Measurements from ENCODE around the gene GFPT2.

The GFPT2 gene

GRCh38 chr5:180330810-180331646 lies 22.1 kb downstream of the GFPT2 start:
- Histone ChIP-seq H3K4me3 (ENCODE audit: low read depth, low read length) (no peak overlapping the region), H3K4me1 (ENCODE audit: control insufficient read depth, insufficient read depth, low read length) (no peaks in the 10 kb centered on the region), H3K36me3 (ENCODE audit: control insufficient read depth in 2 of 2, insufficient read depth in 1 of 2, low read length in 2 of 2) (peaks cover 0 to 75% of the 10 kb centered on the region in 2 experiments; a peak in 2 of 3 replicates), H3K27ac (ENCODE audit: extremely low read depth, low read depth, low read length) (no peak overlapping the region), H3K9me3 (ENCODE audit: control insufficient read depth, insufficient read depth, low read depth, low read length) (no peaks in the 10 kb centered on the region)
- no peak for TF ChIP-seq ZNF157 (tag by site-specific recombination; IDR thresholded peaks at IDR 0.05)
- peak; percentile 34; the same call in 1 of the 2 replicates for TF ChIP-seq EGR2 (tag by site-specific recombination; IDR thresholded peaks at IDR 0.05; ENCODE audit: low read depth)
- POLR2A ChIA-PET, result no interaction called here
- CTCF ChIA-PET, result interaction anchor here (0.6 to 1.4 kb wide), 6 partner anchors 12 to 359 kb away, joined by 3 to 5 read pairs (median 4); no protein-coding TSS in a partner anchor

GRCh38 chr5:180330270-180330648 lies 22.9 kb downstream of the GFPT2 start:
- ChIA-PET POLR2A (no interaction called here), CTCF (interaction anchor here (0.6 to 1.4 kb wide), 6 partner anchors 11 to 360 kb away, joined by 3 to 5 read pairs (median 4); no protein-coding TSS in a partner anchor)
- H3K4me1 ChIP-seq (ENCODE audit: control insufficient read depth, insufficient read depth, low read length), result no peaks in the 10 kb centered on the region
- peaks cover 0 to 67% of the 10 kb centered on the region in 2 experiments; a peak in 2 of 3 replicates for H3K36me3 ChIP-seq (ENCODE audit: control insufficient read depth in 2 of 2, insufficient read depth in 1 of 2, low read length in 2 of 2)
- no peaks in the 10 kb centered on the region for H3K9me3 ChIP-seq (ENCODE audit: control insufficient read depth, insufficient read depth, low read depth, low read length)
- TF ChIP-seq GLIS1 (tag by site-specific recombination; IDR thresholded peaks at IDR 0.05) (no peak), ZNF157 (tag by site-specific recombination; IDR thresholded peaks at IDR 0.05) (no peak), ZNF670 (tag by site-specific recombination; IDR thresholded peaks at IDR 0.05; ENCODE audit: low read depth) (no peak), ZNF214 (tag by site-specific recombination; IDR thresholded peaks at IDR 0.05; ENCODE audit: borderline replicate concordance) (no peak), ZNF521 (tag by site-specific recombination; IDR thresholded peaks at IDR 0.05) (no peak), MEIS1 (CRISPR knock-in tag; IDR thresholded peaks at IDR 0.05; ENCODE audit: borderline replicate concordance) (no peak)
- no peak overlapping the region for H3K4me3 ChIP-seq (ENCODE audit: low read depth, low read length)
- no peak overlapping the region for H3K27ac ChIP-seq (ENCODE audit: extremely low read depth, low read depth, low read length)

GRCh38 chr5:180329606-180330269 lies 23.4 kb downstream of the GFPT2 start:
- TF ChIP-seq ZNF624 (tag by site-specific recombination; IDR thresholded peaks at IDR 0.05) (no peak), ZNF302 (tag by site-specific recombination; IDR thresholded peaks at IDR 0.05; ENCODE audit: low read depth) (no peak), ZNF530 (tag by site-specific recombination; IDR thresholded peaks at IDR 0.05; ENCODE audit: low read depth) (no peak), ZSCAN16 (tag by site-specific recombination; IDR thresholded peaks at IDR 0.05) (no peak), ZNF280C (tag by site-specific recombination; IDR thresholded peaks at IDR 0.05) (no peak), KLF9 (tag by site-specific recombination; IDR thresholded peaks at IDR 0.05; ENCODE audit: low read depth) (no peak), ZNF433 (tag by site-specific recombination; IDR thresholded peaks at IDR 0.05; ENCODE audit: low read depth) (no peak), ZNF473 (tag by site-specific recombination; IDR thresholded peaks at IDR 0.05) (no peak), PRDM1 (tag by site-specific recombination; IDR thresholded peaks at IDR 0.05) (no peak), GLIS2 (tag by site-specific recombination; IDR thresholded peaks at IDR 0.05) (no peak)
- Histone ChIP-seq H3K4me1 (ENCODE audit: control insufficient read depth, insufficient read depth, low read length) (no peaks in the 10 kb centered on the region), H3K27ac (ENCODE audit: extremely low read depth, low read depth, low read length) (no peak overlapping the region), H3K4me3 (ENCODE audit: low read depth, low read length) (no peak overlapping the region), H3K9me3 (ENCODE audit: control insufficient read depth, insufficient read depth, low read depth, low read length) (no peaks in the 10 kb centered on the region), H3K36me3 (ENCODE audit: control insufficient read depth in 2 of 2, insufficient read depth in 1 of 2, low read length in 2 of 2) (peaks cover 0 to 67% of the 10 kb centered on the region in 2 experiments; a peak in 2 of 3 replicates)
- ChIA-PET CTCF (interaction anchor here (0.8 to 2.1 kb wide), 16 partner anchors 12 to 315 kb away, joined by 3 to 39 read pairs (median 5); no protein-coding TSS in a partner anchor), POLR2A (interaction anchor here (1.4 kb wide), 1 partner anchor 23 kb away, joined by 4 read pairs; the partner anchor contains the start of gene GFPT2)

All from HEK293 (cell line).